Suprapubic skin (tissue), 4 donors: ENCODE data around the gene DRD1. TPM values are rescaled to one million over a fixed set of nuclear protein-coding genes. Genes with fewer than 3 reads are reported as not detected.
A peak's percentile ranks its signal among the peaks of the same experiment; 100 is the strongest.

Experiments used
- DNase-seq, 2 donors: peaks; one replicate each; pipeline ENCODE4 v3.0.0-alpha.2; 2019; ENCODE audit warnings: low spot score in 2 of 2
- H3K27ac ChIP-seq: fragments of 200-600 bp; sonication (generic); one replicate; pipeline ENCODE4 v1.5.1; 2019
- H3K27me3 ChIP-seq: fragments of 200-600 bp; sonication (generic); one replicate; pipeline ENCODE4 v1.5.1; 2019
- H3K36me3 ChIP-seq: fragments of 200-600 bp; sonication (generic); one replicate; pipeline ENCODE4 v1.5.1; 2019
- H3K4me1 ChIP-seq: fragments of 200-600 bp; sonication (generic); one replicate; pipeline ENCODE4 v1.5.1; 2019
- H3K4me3 ChIP-seq: fragments of 200-600 bp; sonication (generic); one replicate; pipeline ENCODE4 v1.5.1; 2019; ENCODE audit warnings: mild to moderate bottlenecking
- H3K9me3 ChIP-seq: fragments of 200-600 bp; sonication (generic); one replicate; pipeline ENCODE4 v1.5.1; 2019
- CTCF ChIP-seq, 2 donors: fragments of 200-600 bp in 1 of 2; fragments of 450-650 bp in 1 of 2; sonication (generic) in 1 of 2; IDR thresholded peaks; one replicate each; pipeline ENCODE4 v1.5.1; 2016 to 2019; ENCODE audit warnings: antibody characterized with exemption in 2 of 2, mild to moderate bottlenecking in 1 of 2, moderate library complexity in 1 of 2
- EP300 ChIP-seq: sonication (generic); formaldehyde crosslinking; IDR thresholded peaks from one replicate; pipeline ENCODE4 v1.6.1; 2017; ENCODE audit warnings: antibody characterized with exemption
- POLR2A ChIP-seq, 2 donors: fragments of 450-650 bp; IDR thresholded peaks; one replicate each; pipeline ENCODE4 v1.6.1; 2017; ENCODE audit warnings: antibody characterized with exemption in 2 of 2, mild to moderate bottlenecking in 2 of 2, moderate library complexity in 2 of 2
- POLR2AphosphoS5 ChIP-seq, 3 donors: sonication (generic); formaldehyde crosslinking; IDR thresholded peaks; one replicate each; pipeline ENCODE4 v1.6.1; 2017; ENCODE audit warnings: antibody characterized with exemption in 3 of 3
- WGBS: methylation state at CpG from one replicate; pipeline ENCODE4 v1.1.5; 2018; 5-methylcytosine and 5-hydroxymethylcytosine counted together
- total RNA-seq, 4 donors: library from RNA; depleted of rRNA; stranded (reverse); fragments of >200 nt; gene quantifications; one replicate each; pipeline ENCODE4 v1.1.0, GENCODE V29; 2016

Gene DRD1
- total RNA-seq, 4 donors from 2014 or later = 0.42 TPM; not detected in 3

GRCh38 chr5:175479125-175479881 lies 35.3 kb upstream of the DRD1 start:
- no peak for DNase-seq
- Histone ChIP-seq H3K4me1 (peaks cover 31% of the 10 kb centered on the region), H3K36me3 (peaks cover 8% of the 10 kb centered on the region), H3K27me3 (no peaks in the 10 kb centered on the region), H3K9me3 (no peaks in the 10 kb centered on the region), H3K27ac (peak overlapping the region; percentile 72), H3K4me3 (peak overlapping the region; percentile 90)
- WGBS = 43% methylated on average over 11 of the region's 13 CpGs
- TF ChIP-seq POLR2AphosphoS5 (IDR thresholded peaks at IDR 0.05) = no peak
- no peak for TF ChIP-seq POLR2A (IDR thresholded peaks at IDR 0.05)
- TF ChIP-seq CTCF (IDR thresholded peaks at IDR 0.05) = no peak
- TF ChIP-seq EP300 = no peak

GRCh38 chr5:175478384-175479124 lies 34.6 kb upstream of the DRD1 start, which contains the start of gene SFXN1:
Gene SFXN1 (plus strand): TSS chr5:175478560. CDS start chr5:175492104, 13,544 bp downstream.
- DNase-seq = peak in 1 of 2 donors; percentile 77
- peaks cover 3% of the 10 kb centered on the region for H3K36me3 ChIP-seq
- no peaks in the 10 kb centered on the region for H3K9me3 ChIP-seq

GRCh38 chr5:175478008-175478383 lies 34.0 kb upstream of the DRD1 start:
- no peaks in the 10 kb centered on the region for H3K9me3 ChIP-seq
- H3K27ac ChIP-seq = peak overlapping the region; percentile 72
- H3K36me3 ChIP-seq = no peaks in the 10 kb centered on the region
- H3K27me3 ChIP-seq = no peaks in the 10 kb centered on the region
- DNase-seq = no peak
- H3K4me1 ChIP-seq = peaks cover 31% of the 10 kb centered on the region
- WGBS = 3% methylated on average over 12 of the region's 12 CpGs
- H3K4me3 ChIP-seq = peak overlapping the region; percentile 90
- no peak for TF ChIP-seq POLR2AphosphoS5 (IDR thresholded peaks at IDR 0.05)
- TF ChIP-seq POLR2A (IDR thresholded peaks at IDR 0.05) = no peak
- no peak for TF ChIP-seq CTCF (IDR thresholded peaks at IDR 0.05)
- TF ChIP-seq EP300 = no peak

More at GRCh38 chr5:175478384-175479124, 34.6 kb upstream of the DRD1 start, which contains the start of gene SFXN1:
- Histone ChIP-seq H3K27ac (peak within 1 kb of the TSS; percentile 72), H3K4me1 (peaks cover 31% of the 10 kb centered on the region), H3K27me3 (no peaks in the 10 kb centered on the region), H3K4me3 (peak within 1 kb of the TSS; percentile 90)
- TF ChIP-seq EP300 = no peak
- TF ChIP-seq POLR2A (IDR thresholded peaks at IDR 0.05) = no peak
- no peak for TF ChIP-seq POLR2AphosphoS5 (IDR thresholded peaks at IDR 0.05)
- TF ChIP-seq CTCF (IDR thresholded peaks at IDR 0.05) = no peak
- WGBS = 0% methylated on average over 17 of the region's 94 CpGs

- Histone ChIP-seq H3K4me1 (peaks cover 31% of the 10 kb centered on the region), H3K27ac (no peak overlapping the region), H3K9me3 (no peaks in the 10 kb centered on the region), H3K36me3 (no peaks in the 10 kb centered on the region), H3K4me3 (no peak overlapping the region), H3K27me3 (no peaks in the 10 kb centered on the region)
- no peak for TF ChIP-seq CTCF (IDR thresholded peaks at IDR 0.05)
- TF ChIP-seq POLR2AphosphoS5 (IDR thresholded peaks at IDR 0.05) = no peak
- TF ChIP-seq EP300 = no peak
- TF ChIP-seq POLR2A (IDR thresholded peaks at IDR 0.05) = no peak
- no peak for DNase-seq
- WGBS = 57% methylated on average over 5 of the region's 5 CpGs
Measured at GRCh38 chr5:175477440-175477839, 33.5 kb upstream of the DRD1 start.

- Histone ChIP-seq H3K36me3 (no peaks in the 10 kb centered on the region), H3K4me3 (no peak overlapping the region), H3K9me3 (no peaks in the 10 kb centered on the region), H3K4me1 (peaks cover 27% of the 10 kb centered on the region), H3K27ac (no peak overlapping the region), H3K27me3 (peaks cover 2% of the 10 kb centered on the region)
- TF ChIP-seq CTCF (IDR thresholded peaks at IDR 0.05) (no peak), POLR2AphosphoS5 (IDR thresholded peaks at IDR 0.05) (no peak), EP300 (no peak), POLR2A (IDR thresholded peaks at IDR 0.05) (no peak)
- WGBS = 68% methylated on average over 1 of the region's 1 CpG
- no peak for DNase-seq
Measured at GRCh38 chr5:175475248-175475647, 31.3 kb upstream of the DRD1 start.
